GM12873 (cell line): ENCODE results near the gene ZNRF1.

Source experiments
- CTCF ChIP-seq: IDR thresholded peaks from 2 replicates; pipeline ENCODE4 v1.5.1; 2012; ENCODE audit warnings: low read depth, mild to moderate bottlenecking, moderate library complexity, low read length, control low read depth; ENCODE audit not compliant: insufficient read depth; ENCODE audit errors: missing control alignments

Gene ZNRF1

GRCh38 chr16:75093598-75094540 is 95.0 kb downstream of the ZNRF1 start:
- TF ChIP-seq CTCF = no peak

GRCh38 chr16:75095204-75095621 is 96.4 kb downstream of the ZNRF1 start:
- TF ChIP-seq CTCF = no peak

- TF ChIP-seq CTCF = peak; percentile 44
These were observed 97.8 kb downstream of the ZNRF1 start for GRCh38 chr16:75096656-75097055.

- TF ChIP-seq CTCF = no peak
These were observed 98.5 kb downstream of the ZNRF1 start for GRCh38 chr16:75097191-75097761.

- TF ChIP-seq CTCF = no peak
These were observed 99.4 kb downstream of the ZNRF1 start for GRCh38 chr16:75097941-75098901.

GRCh38 chr16:75099075-75099667 is 100.3 kb downstream of the ZNRF1 start:
- no peak for TF ChIP-seq CTCF
